Ovary (tissue), 3 donors: ENCODE data around the gene SPAST.

ENCODE experiments used
- EP300 ChIP-seq: sonication (generic); formaldehyde crosslinking; IDR thresholded peaks from one replicate; pipeline ENCODE4 v1.6.1; 2017; ENCODE audit warnings: antibody characterized with exemption
- POLR2A ChIP-seq: fragments of 450-650 bp; IDR thresholded peaks from one replicate; pipeline ENCODE4 v1.6.1; 2017; ENCODE audit warnings: antibody characterized with exemption, mild to moderate bottlenecking, moderate library complexity
- TF ChIP-seq, protein P1 (sequence below), 3 donors: fragments of 450-650 bp in 2 of 3; fragments of 200-600 bp in 1 of 3; IDR thresholded peaks; one replicate each; pipeline versions ENCODE4 v1.5.1 to v1.8.0; 2016 to 2022; ENCODE audit warnings: antibody characterized with exemption in 3 of 3, mild to moderate bottlenecking in 1 of 3
- donor health status: DM: no; HTN: no; CAD: no.

DNA sequence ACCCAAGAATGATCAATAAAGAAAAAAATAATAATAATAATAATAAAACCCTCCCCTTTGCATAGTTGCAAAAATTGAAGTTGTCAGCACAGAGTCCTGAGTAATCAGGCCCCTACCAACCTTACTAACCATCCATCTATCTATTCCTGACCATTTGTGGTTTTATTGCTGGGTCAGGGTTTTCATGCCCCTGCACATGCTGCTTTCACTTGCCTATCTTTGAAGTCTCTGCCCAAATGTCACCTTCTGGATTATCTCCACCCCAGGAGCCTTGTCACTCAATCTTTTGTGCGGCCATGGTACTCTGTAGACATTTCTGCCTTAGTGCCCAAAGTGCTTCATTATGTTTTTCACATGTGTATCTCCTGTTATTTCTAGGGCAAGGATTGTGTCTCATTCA, 137.5 kb downstream of the SPAST start:
- TF ChIP-seq, protein P1, sequence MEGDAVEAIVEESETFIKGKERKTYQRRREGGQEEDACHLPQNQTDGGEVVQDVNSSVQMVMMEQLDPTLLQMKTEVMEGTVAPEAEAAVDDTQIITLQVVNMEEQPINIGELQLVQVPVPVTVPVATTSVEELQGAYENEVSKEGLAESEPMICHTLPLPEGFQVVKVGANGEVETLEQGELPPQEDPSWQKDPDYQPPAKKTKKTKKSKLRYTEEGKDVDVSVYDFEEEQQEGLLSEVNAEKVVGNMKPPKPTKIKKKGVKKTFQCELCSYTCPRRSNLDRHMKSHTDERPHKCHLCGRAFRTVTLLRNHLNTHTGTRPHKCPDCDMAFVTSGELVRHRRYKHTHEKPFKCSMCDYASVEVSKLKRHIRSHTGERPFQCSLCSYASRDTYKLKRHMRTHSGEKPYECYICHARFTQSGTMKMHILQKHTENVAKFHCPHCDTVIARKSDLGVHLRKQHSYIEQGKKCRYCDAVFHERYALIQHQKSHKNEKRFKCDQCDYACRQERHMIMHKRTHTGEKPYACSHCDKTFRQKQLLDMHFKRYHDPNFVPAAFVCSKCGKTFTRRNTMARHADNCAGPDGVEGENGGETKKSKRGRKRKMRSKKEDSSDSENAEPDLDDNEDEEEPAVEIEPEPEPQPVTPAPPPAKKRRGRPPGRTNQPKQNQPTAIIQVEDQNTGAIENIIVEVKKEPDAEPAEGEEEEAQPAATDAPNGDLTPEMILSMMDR (IDR thresholded peaks at IDR 0.05) = no peak
- TF ChIP-seq POLR2A = no peak
- no peak for TF ChIP-seq EP300
